Right atrium auricular region (tissue), 2 donors: ENCODE data around the gene NBPF1. TPM values are rescaled to one million over a fixed set of nuclear protein-coding genes. Genes with fewer than 3 reads are reported as not detected.
"Not testable (repeated sequence)": the region's sequence is repeated elsewhere in the genome, so short reads cannot be mapped to it uniquely, and the experiment has no call there.

Experiments used
- DNase-seq: peaks from one replicate; pipeline ENCODE4 v3.0.0-alpha.2; 2019; ENCODE audit warnings: low spot score
- H3K27ac ChIP-seq, 2 donors: fragments of 200-600 bp; sonication (generic); 1 replicate in 1 of 2; 2 replicates in 1 of 2; pipeline ENCODE4 v1.5.1; 2016 to 2019
- H3K27me3 ChIP-seq, 2 donors: fragments of 200-600 bp; sonication (generic); one replicate each; pipeline versions ENCODE4 v1.5.1 to v1.6.0; 2017 to 2019
- H3K36me3 ChIP-seq: fragments of 200-600 bp; sonication (generic); one replicate; pipeline ENCODE4 v1.5.1; 2016
- H3K4me1 ChIP-seq, 2 donors: fragments of 200-600 bp; sonication (generic); one replicate each; pipeline versions ENCODE4 v1.5.1 to v1.6.0; 2017 to 2019
- H3K4me3 ChIP-seq, 2 donors: fragments of 200-600 bp; sonication (generic); 1 replicate in 1 of 2; 2 replicates in 1 of 2; pipeline ENCODE4 v1.5.1; 2017 to 2019; ENCODE audit warnings: mild to moderate bottlenecking in 1 of 2, moderate library complexity in 1 of 2
- H3K9me3 ChIP-seq, 2 donors: fragments of 200-600 bp; sonication (generic); one replicate each; pipeline ENCODE4 v1.5.1; 2019
- total RNA-seq, 2 donors: library from RNA; depleted of rRNA; stranded (reverse); fragments of >200 nt; gene quantifications; one replicate each; pipeline ENCODE4 v1.1.0, GENCODE V29; 2016
- TF ChIP-seq, protein P1 (sequence below), 2 donors: fragments of 200-600 bp; sonication (generic); IDR thresholded peaks; one replicate each; pipeline ENCODE4 v1.5.1; 2019; ENCODE audit warnings: antibody characterized with exemption in 2 of 2

NBPF1 gene
- total RNA-seq, 2 donors from 2014 or later = 15.1 to 20.0 TPM

DNA sequence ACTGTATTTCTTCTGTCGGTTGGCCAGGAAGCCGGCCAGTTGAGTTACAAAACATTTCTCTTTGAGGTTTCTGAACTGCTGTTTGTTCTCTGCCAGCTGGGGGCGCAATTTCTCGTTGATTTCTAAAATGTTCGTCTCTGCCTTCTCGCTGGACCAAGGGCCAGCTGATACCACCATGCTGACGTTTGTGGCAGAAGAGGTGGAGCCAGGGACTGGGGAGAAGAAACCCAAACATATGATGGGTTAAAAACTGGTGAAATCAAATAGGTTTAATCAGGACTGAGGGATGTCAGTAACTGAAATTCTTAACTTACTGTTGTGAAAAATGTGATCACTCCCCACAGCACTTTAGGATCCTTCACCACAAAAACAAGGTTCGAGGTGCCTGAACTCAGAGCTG lies 21.5 kb downstream of the NBPF1 start:
- H3K27me3 ChIP-seq, H3K4me3 ChIP-seq, DNase-seq, H3K36me3 ChIP-seq, H3K9me3 ChIP-seq, H3K4me1 ChIP-seq, H3K27ac ChIP-seq: not testable (repeated sequence)
- TF ChIP-seq, protein P1, sequence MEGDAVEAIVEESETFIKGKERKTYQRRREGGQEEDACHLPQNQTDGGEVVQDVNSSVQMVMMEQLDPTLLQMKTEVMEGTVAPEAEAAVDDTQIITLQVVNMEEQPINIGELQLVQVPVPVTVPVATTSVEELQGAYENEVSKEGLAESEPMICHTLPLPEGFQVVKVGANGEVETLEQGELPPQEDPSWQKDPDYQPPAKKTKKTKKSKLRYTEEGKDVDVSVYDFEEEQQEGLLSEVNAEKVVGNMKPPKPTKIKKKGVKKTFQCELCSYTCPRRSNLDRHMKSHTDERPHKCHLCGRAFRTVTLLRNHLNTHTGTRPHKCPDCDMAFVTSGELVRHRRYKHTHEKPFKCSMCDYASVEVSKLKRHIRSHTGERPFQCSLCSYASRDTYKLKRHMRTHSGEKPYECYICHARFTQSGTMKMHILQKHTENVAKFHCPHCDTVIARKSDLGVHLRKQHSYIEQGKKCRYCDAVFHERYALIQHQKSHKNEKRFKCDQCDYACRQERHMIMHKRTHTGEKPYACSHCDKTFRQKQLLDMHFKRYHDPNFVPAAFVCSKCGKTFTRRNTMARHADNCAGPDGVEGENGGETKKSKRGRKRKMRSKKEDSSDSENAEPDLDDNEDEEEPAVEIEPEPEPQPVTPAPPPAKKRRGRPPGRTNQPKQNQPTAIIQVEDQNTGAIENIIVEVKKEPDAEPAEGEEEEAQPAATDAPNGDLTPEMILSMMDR (IDR thresholded peaks at IDR 0.05) = peak in 1 of 2 donors; percentile 11

DNA sequence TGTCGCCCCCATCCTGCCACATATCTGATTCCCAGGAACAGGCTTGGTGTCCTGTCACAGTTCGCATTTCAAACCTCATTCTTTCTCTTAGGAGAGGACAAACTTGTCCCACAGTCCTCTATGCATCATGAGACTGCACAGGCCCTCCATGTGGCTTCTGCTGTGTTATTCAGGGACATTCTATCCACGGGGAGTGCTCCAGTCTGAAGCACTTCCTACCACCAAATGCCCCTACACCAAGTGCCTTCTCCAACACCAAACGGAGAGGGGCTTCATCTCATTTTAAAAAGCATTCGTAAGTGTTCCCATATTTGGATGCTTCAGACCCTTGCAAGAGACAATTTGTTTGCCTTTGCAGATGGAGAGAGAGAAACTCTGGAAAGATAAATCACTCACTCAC lies 25.3 kb downstream of the NBPF1 start:
- not testable (repeated sequence) for H3K27ac ChIP-seq, H3K27me3 ChIP-seq, H3K36me3 ChIP-seq, H3K4me3 ChIP-seq, H3K4me1 ChIP-seq, DNase-seq, H3K9me3 ChIP-seq

DNA sequence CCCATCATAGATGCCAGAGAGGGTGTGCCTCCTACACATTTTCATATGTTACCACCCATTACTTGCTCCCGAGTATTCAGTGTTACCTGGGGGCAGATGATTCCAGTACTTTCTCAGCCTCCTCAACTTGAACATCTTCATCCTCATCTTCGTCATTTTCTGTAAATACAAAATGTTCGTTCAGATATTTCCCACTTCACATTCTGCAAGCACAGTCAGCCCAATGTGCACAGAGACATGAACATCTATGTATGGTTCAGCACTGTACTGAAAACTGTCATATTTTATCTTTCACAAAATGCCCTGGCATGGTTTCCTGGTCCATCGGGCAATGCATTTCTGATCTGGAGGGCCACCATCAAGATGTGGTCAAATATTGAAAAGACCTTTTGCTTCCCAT lies 25.7 kb downstream of the NBPF1 start:
- H3K27ac ChIP-seq, H3K4me1 ChIP-seq, H3K36me3 ChIP-seq, H3K4me3 ChIP-seq, H3K9me3 ChIP-seq, H3K27me3 ChIP-seq, DNase-seq: not testable (repeated sequence)

DNA sequence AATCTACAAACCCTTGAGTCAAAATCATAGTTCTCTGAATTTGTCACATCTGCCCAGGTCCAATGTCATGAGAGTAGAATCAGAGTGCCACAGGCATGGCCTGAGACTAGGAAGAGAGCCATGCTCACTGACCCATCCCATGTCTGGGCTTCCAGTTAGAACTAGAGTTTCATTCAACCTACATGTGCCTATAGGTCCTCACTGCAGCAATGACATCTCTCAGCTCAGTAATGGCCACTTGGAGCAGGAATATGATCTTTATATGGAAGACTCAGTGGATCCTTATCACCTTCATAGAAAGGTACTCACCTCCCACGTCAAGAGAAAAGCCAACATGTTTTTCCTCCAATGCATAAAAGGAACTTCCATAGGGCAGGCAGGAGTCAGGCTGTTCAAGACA lies 48.0 kb downstream of the NBPF1 start:
- H3K9me3 ChIP-seq, H3K27me3 ChIP-seq, H3K4me3 ChIP-seq, DNase-seq, H3K27ac ChIP-seq, H3K36me3 ChIP-seq, H3K4me1 ChIP-seq: not testable (repeated sequence)

DNA sequence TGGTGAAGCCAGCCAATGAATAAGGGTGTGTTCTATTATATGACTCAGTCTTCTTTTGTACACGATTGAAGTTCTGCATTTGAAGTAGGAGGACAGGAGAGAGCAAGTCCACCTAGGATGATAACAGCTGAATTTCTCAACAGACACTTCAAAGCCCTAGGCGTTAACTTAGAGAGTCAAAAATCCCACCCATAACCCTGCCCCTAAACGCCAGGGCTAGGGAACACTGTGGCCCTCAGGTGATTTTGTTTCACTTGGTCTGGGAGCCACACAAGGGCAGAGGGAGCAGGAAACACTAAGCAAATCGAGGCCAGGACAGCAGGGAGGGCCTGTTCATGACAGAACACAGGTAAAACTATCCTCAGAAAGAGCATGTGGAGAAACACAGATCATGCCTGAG lies 52.3 kb downstream of the NBPF1 start:
- not testable (repeated sequence) for H3K27me3 ChIP-seq, H3K9me3 ChIP-seq, H3K4me1 ChIP-seq, H3K4me3 ChIP-seq, H3K36me3 ChIP-seq, DNase-seq, H3K27ac ChIP-seq

DNA sequence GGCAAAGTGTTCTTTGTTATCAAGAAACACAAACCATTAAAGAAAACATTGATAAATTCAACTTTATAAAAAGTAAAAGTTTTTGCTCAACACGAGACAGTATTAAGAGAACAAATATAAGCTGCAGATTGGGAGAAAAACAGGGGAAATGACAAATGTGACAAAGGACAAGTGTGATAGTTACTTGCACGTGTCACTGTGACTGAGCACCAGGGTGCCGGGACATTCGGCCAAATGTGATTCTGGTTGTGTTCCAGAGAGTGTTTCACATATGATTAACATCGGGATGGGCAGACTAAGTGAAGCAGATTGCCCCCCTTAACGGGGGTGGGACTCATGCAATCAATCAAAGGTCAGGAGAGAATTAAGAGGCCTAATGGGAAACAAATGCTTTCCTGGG lies 52.9 kb downstream of the NBPF1 start:
- not testable (repeated sequence) for H3K36me3 ChIP-seq, H3K4me1 ChIP-seq, H3K27ac ChIP-seq, H3K4me3 ChIP-seq, H3K9me3 ChIP-seq, H3K27me3 ChIP-seq, DNase-seq

DNA sequence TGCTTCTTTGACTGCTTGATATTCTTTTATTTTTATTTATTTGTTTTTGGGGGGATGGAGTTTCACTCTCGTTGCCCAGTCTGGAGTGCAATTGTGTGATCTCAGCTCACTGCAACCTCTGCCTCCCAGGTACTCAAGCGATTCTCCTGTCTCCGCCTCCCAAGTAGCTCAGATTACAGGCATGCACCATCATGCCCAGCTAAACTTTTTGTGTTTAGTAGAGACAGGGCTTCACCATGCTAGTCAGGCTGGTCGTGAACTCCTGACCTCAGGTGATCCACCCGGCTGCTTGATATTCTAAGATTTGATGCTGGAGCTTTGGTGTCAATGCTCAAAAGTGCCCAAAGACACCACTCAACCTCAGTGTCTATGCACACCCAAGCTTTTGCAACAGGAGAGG lies 53.7 kb downstream of the NBPF1 start:
- H3K27me3 ChIP-seq, H3K9me3 ChIP-seq, H3K4me1 ChIP-seq, DNase-seq, H3K4me3 ChIP-seq, H3K27ac ChIP-seq, H3K36me3 ChIP-seq: not testable (repeated sequence)

DNA sequence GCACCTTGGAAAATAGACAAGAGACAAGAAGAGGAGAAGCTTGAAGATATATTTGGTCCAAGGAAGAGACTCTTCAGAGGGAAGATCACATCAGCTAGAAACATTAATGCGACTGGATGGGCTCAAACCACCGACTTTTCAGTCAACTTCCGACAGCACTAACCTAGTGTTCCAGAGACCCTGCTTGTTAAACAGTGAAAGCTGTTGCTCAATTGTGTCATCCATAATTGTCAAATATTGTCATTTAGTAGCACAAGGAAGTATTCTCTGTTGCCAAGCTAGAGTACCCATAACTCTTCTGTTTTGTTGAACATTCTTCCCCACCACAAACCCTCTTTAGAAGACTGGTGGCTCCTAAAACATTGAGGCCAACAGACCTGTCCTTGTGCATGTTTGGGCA lies 56.3 kb downstream of the NBPF1 start:
- not testable (repeated sequence) for H3K27ac ChIP-seq, H3K27me3 ChIP-seq, H3K9me3 ChIP-seq, H3K4me3 ChIP-seq, H3K4me1 ChIP-seq, H3K36me3 ChIP-seq, DNase-seq

DNA sequence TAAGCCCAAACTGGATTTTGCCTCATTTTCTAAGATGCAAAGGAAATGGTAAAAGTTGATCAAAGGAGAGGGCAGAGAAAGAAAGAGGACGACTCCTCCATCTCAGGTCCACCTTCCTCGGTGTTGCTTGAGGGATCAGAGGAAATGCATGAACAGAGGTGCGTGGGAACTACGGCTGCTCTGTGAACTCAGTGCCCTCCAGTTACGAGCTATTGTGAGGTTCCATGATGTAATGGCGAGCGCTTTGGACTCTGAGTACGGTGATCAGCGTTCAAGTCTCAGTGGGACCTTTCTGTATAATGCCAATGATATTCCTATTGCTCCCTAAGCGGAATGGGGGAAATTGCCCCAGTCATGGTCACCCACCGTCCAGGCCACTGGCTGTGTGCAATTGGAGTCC lies 60.1 kb downstream of the NBPF1 start:
- not testable (repeated sequence) for H3K4me3 ChIP-seq, H3K9me3 ChIP-seq, DNase-seq, H3K4me1 ChIP-seq, H3K27ac ChIP-seq, H3K27me3 ChIP-seq, H3K36me3 ChIP-seq

DNA sequence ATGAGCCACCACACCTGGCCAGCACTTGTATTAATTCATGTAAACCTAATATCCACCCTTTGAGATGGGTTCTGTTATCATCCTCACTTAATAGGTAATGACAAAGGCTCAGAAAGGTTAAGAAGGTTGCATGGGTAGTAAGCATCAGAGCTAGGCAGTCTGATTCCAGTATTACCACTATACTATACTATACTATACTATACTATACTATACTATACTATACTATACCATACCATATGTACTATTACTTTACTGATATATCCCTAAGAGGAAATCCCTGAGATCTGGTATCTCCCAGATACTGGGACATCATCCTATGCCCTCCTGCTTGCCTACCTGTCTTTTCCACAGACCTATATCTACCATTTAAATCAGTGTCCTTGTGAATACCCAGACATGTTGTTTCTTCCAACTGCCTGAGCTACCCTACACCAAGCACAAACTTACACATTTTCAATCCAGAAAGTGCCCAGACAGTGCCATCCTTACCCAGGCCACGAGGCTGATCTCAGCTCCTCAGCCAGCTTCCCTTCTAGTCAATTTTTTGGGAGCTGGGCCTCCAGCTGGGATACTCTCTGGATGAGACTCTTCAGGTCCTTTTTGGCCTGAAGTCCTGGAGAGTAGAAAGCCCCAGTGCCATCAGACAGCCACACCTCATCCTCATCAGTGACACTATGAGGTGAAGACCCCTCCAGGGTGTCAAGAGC lies 63.0 kb downstream of the NBPF1 start:
- H3K9me3 ChIP-seq, H3K36me3 ChIP-seq, H3K27ac ChIP-seq, H3K4me3 ChIP-seq, DNase-seq, H3K4me1 ChIP-seq, H3K27me3 ChIP-seq: not testable (repeated sequence)

DNA sequence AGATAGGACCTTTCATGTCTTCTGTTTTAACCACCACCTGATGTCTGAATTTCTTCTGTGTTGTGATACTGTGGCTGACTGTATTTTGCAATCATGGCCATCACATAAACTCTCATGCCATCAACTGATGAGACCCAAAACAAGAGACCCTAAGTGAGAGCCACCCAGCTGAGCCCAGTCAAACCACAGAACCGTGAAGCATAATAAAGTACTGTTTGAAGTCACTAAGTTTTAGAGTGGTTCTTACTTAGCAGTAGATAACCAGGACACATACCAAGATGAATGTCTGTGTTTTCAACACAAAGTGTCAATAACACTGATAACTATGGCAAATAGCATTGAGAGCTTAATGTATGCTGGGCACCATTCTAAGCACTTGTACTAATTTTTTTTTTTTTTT lies 63.8 kb downstream of the NBPF1 start:
- not testable (repeated sequence) for H3K36me3 ChIP-seq, H3K27me3 ChIP-seq, DNase-seq, H3K9me3 ChIP-seq, H3K27ac ChIP-seq, H3K4me1 ChIP-seq, H3K4me3 ChIP-seq

DNA sequence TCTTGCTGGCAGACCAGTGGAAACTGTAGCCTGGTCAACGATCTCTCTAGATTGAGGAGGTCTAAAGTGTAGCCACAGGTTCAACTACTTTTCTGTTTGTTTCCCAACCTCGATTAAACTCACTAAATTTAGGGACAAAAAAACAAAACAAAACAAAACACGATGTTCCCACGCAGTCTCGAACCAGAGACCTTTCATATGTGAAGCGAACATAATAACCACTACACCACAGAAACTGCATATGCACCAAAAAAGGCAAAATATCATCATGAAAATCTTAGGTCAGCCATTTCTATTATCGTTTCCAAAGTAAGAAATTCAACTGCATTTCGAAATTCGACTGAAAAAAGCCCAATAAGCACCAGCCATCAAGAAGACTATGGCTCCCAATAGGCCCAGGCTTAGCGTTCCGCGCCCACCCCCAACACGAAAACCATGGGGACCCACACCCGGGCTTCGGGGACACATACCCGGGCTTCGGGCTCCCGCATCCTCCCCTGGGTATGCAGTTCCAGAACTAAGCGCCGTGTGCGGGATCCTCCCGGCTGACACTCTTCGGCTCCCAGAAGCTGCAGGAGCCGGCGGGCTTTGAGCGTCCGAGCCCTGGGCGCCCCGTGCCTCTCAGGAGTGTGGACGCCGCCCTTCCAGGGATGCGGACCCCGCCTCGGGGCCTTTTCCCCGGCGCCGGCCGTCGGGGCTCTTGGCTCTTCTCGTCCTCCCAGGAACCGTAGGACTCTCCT lies 65.7 kb downstream of the NBPF1 start:
- H3K9me3 ChIP-seq = not testable (repeated sequence)

DNA sequence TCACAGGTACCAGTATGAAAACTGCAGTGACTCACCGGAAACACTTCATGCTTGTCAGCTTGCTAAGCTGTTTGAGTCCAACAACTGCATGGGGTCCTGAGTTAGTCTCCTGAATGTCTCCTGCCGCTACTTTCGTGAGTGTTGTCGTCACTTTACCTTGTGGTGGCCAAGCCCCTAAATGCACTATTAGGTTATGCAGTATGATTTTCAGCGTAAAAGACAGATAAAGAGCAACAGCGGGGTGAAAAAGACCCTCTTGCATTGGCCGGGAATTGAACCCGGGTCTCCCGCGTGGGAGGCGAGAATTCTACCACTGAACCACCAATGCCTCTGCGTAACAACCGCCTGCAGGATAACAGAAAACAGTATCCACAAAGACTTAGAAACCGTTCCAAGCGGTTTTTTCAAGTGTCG lies 67.7 kb downstream of the NBPF1 start:
- not testable (repeated sequence) for H3K4me1 ChIP-seq, H3K27ac ChIP-seq, H3K27me3 ChIP-seq, H3K4me3 ChIP-seq, DNase-seq, H3K9me3 ChIP-seq, H3K36me3 ChIP-seq

More for the DNA sequence above, 65.7 kb downstream of the NBPF1 start:
- not testable (repeated sequence) for H3K36me3 ChIP-seq, H3K27me3 ChIP-seq, H3K27ac ChIP-seq, DNase-seq, H3K4me1 ChIP-seq, H3K4me3 ChIP-seq

DNA sequence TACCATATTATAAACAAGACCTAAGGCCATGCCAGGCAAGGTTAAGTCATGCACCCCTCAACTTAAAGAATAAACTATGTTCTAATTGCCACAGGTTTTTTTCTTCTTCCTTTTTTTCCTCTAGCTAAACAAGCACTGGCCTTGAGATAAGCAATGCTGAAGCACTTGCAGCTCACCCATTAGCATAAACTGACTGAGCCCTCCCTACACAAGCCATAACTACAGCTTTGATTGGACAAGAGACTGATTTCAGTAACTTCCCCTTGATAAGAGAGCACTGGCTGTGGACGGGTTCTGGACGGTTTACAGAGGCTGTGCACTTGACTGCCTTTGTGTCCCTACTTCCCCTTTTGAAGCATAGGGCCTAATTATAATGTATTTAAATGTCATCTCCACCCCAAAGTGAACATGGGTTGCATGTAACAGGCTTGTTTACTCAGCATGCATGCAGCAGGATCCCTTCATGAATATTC lies 72.9 kb downstream of the NBPF1 start:
- DNase-seq, H3K4me1 ChIP-seq, H3K27me3 ChIP-seq, H3K27ac ChIP-seq, H3K9me3 ChIP-seq, H3K4me3 ChIP-seq, H3K36me3 ChIP-seq: not testable (repeated sequence)
